GM20000 (cell line): ENCODE data around the gene FOXL2.
"Not testable (repeated sequence)": the region's sequence is repeated elsewhere in the genome, so short reads cannot be mapped to it uniquely, and the experiment has no call there.

ENCODE experiments used
- DNase-seq: peaks from one replicate; pipeline ENCODE4 v3.0.0; 2012; ENCODE audit warnings: low spot score
- TF ChIP-seq, protein P1 (sequence below): IDR thresholded peaks from 2 replicates; pipeline ENCODE4 v1.5.1; 2012; ENCODE audit warnings: mild to moderate bottlenecking, control low read depth; ENCODE audit errors: extremely low read depth, missing control alignments

FOXL2 gene

DNA sequence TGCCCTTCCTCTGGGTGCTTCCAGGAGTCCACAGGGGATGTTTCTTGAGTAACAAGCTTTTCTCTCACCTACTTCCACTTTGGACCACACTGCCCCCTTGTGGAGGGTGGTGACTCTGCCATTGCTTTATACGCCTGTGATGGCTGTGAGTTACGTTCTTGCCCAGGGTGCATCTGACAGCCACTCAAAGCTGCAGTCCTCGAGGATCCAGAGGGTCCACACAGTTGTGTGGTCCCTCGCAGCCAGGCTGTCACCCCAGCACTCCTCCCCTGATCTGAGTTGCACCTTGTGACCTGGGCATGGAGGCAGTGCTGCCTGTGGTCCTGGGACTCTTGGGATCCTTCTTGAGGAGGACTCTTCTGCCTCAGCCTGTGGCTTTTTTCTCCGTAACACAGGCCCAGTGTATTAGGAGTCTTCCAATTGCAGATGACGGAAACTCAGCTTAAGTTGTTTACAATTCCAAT is 23.4 kb downstream of the FOXL2 start:
- TF ChIP-seq, protein P1, sequence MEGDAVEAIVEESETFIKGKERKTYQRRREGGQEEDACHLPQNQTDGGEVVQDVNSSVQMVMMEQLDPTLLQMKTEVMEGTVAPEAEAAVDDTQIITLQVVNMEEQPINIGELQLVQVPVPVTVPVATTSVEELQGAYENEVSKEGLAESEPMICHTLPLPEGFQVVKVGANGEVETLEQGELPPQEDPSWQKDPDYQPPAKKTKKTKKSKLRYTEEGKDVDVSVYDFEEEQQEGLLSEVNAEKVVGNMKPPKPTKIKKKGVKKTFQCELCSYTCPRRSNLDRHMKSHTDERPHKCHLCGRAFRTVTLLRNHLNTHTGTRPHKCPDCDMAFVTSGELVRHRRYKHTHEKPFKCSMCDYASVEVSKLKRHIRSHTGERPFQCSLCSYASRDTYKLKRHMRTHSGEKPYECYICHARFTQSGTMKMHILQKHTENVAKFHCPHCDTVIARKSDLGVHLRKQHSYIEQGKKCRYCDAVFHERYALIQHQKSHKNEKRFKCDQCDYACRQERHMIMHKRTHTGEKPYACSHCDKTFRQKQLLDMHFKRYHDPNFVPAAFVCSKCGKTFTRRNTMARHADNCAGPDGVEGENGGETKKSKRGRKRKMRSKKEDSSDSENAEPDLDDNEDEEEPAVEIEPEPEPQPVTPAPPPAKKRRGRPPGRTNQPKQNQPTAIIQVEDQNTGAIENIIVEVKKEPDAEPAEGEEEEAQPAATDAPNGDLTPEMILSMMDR, result peak; percentile 88
- DNase-seq, result peak; percentile 82

DNA sequence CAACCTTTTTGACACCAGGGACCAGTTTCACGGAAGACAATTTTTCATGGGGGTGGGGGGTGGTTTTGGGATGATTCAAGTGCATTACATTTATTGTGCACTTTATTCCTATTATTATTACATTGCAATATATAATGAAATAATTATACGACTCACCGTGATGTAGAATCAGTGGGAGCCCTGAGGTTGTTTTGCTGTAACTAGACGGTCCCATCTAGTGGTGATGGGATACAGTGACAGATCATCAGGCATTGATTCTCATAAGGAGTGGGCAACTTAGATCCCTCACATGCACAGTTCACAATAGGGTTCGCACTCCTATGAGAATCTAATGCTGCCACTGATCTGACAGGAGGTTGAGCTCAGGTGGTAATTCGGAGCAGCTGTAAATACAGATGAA is 24.5 kb downstream of the FOXL2 start:
- DNase-seq, result not testable (repeated sequence)

DNA sequence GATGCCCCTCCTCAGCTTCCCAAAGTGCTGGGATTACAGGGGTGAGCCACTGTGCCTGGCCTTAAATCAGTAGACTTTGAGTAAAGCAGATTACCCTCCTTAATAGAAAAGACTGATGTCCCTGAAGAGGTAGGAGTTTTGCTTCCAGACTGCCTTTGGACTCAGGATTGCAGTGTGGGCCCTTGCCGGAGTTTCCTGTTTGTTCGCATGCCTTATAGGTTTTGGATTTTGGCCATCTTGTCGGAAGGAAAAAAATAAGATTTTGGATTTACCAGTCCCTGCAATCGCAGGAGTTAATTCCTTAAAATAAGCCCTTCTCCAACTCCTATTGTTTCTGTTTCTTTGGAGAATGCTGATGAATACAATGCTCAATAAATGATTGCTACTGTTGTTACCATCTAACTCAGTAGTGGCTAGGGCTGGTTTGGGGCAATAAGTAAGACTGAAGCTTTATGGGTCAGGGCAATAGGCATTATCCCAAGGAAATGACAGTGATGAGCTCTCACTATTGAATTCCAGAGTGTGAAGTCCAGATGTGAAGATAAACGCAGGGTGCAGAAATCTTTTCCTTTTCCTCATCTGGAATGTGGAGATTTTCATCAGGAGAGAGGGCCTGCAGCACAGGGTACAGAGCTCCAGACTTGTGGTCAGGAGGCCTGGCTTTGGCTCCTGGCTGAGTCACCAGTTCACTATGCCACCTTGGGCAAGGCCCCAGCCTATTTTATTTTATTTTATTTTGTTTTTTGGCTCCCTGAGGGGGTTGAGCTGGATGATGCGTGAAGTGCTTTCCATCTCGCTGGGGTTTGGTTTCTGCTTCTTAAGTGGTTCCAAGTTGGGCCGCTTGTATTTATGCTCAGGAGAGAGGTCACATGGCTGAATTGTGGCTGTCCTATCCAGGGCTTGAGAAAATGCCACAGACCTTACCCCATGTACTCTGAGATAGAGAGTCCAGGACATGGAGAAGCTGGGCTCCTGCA is 25.3 kb downstream of the FOXL2 start:
- TF ChIP-seq, protein P1, result no peak
- no peak for DNase-seq

DNA sequence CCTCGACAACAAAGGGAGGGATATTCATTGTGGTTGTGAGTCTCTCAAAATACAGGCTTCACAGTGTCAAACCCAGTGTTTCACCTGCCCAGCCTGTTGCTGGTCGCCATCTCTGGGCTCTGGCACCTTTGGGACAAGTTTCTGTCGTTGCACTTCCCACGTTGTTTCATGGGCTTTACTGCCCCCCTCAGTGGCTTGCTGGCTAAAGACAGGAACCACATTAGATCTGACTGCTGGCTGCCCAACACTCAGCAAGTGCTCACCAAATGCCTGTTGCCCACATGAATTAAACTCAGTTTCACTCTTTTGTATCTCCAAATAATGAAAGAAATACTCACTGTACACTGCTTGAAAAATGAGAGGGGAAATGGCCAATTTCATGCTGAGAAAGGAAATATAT is 27.6 kb downstream of the FOXL2 start:
- no peak for DNase-seq
- TF ChIP-seq, protein P1, result no peak

DNA sequence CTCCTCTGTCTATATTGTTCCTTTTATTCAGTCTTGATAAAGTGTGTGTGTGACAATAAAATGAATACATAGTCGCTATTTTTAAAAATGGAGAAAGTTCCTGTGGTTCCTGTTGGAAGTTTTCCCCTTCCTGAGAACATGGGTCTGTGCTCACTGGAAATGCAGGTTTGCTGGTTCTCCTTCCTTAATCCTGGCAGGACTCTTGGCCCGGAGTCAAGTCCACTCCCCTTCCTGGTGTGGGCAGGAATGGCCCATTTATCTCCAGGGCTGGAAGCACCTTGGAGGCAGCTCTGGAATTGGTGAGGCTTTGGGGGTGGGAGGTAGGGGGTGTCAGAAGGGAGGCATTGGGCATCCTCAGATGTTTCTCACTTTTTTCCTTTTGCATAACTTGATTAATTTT is 30.1 kb downstream of the FOXL2 start:
- TF ChIP-seq, protein P1, result no peak
- no peak for DNase-seq

DNA sequence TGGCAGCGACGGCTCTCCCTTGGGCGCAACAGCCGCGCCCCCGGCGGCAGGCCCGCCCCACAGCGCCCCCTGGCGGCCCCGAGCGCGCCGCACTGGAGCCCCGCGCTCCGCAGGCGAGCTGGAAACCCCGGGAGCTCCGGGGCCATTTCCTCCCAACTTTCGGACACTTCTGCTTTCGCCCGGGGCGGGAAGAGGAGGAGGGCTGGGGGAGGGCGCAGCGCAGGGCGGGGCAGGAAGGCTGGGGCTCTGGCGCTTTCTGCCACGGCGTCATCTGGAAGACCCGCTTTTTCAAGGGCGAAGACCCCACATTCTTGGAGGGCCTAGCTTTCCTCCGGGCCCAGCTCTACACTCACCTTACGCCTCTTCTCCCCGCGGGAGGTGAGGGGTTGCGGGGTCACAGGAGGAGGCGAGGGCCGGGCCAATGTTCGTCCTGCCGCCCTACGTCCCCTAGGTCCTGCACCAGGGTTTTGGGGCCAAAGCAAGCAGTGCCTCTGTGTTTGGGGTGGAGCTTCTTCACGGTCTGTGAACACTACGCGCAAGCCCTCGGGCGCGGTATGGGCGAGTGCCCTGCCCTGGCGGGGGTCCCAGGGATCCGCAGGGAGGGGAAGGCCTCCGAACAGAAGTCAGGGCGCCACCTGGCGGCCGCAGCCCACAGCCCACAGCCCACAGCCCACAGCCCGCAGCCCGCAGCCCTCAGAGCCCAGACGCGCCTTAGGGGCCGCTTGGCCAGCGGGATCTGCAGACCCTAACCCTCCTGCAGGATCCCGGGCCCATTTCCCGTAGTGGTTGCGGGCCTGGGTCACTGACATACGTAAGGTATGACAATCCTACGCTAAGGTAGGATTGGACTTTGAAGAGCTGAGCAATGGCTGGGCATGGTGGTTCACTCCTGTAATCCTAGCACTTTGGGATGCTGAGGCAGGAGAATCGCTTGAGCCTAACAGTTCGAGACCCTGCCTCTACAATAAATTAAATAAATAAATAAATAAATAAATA is 31.1 kb downstream of the FOXL2 start:
- DNase-seq, result peak; percentile 93

DNA sequence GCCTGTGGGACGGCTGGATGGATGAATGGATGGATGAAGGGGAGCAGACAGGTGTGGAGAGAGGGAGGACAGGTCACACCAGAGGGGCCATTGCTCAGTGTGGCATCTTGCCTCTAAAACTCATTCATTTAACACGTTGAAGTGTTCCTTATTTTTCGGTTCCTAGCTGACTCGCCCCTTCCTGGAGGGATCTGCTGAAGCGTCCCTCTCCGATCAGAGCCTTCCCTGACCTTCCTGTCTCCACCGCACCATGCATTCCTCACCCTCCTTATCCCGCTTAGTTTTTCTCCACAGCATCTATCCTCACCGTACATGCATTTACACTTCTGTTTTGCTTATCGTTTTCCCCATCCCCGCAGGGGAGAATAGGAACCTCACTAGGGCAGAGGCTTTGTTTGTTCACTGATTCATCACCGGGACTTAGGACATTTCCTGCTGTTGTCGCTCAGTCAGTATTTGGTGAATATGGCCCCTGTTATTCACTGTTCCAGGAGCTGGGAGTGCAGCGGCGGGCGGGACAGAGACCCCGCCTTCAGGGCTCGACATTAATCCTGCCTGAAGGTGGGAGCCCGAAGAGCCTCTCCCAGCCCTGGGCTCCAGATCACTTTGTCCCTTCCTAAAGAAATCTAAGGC is 32.0 kb downstream of the FOXL2 start:
- DNase-seq, result peak; percentile 46
- TF ChIP-seq, protein P1, result no peak

More for the DNA sequence above, 31.1 kb downstream of the FOXL2 start:
- TF ChIP-seq, protein P1, result peak; percentile 75
